Activated CD4-positive, alpha-beta T cell treated with anti-CD3 and anti-CD28 coated beads, Interleukin-2, amount 50 U/mL, for 48 hours (primary cell): ENCODE data around the gene TRH.
"Not testable (repeated sequence)": the region's sequence is repeated elsewhere in the genome, so short reads cannot be mapped to it uniquely, and the experiment has no call there.

ENCODE experiments used
- DNase-seq, 2 experiments: peaks; one replicate each; pipeline ENCODE4 v3.0.0-alpha.2; 2020

Gene TRH

DNA sequence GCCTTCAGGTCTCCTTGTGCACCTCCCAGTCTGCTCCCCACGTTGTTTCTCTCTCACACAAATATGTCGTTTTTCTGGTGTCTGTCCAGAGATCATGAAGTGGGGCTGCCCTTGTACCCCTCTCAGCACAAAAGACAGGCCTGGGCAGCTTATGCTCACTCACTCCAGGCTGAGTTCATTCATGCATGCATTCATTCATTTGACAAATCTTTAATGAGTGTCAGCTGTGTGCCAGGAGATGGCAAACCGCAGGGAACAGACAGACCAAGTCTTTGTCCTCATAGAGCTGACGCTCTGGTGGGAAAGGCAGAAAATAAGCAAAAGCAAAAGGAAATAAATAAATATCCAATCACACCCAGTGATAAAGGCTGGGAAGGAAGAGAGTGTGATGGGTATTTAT is 7.6 kb upstream of the TRH start:
- DNase-seq = no peak

DNA sequence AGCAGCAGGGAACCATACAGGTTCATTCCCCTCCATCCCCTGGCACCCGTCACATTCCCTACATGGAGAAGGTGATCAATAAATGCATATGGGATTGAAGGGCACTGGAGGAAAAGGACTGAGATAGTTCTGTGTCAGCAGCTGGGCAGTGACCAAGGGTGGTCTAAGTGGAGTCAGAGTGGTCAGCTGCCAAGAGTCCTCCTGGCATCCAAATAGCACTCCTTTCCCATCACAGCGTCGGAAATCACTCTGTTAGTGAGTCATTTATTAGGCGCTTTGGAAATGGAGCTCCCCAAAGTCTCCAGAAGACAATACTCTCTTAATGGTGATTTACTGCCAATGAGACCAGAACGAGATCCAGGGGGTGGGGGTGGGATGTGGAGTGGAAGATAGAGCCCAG is 6.8 kb upstream of the TRH start:
- DNase-seq = no peak

- no peak for DNase-seq
Observed at GRCh38 chr3:129971351-129972052, 3.0 kb upstream of the TRH start.

DNA sequence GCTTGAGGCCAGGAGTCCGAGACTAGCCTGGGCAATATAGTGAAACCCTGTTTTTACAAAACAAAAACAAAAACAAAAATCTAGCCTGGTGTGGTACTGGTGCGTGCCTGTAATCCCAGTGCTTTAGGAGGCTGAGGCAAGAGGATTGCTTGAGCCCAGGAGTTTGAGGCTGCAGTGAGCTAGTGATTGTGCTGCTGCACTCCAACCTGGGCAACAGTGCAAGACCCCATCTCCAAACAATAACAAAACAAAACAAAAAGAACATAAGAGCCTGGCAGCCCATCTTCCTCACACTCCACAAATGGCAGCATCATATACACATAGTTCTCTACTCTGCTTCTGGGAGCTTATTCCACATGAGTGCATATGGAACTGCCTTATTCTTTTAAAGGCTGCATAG is 2.2 kb upstream of the TRH start:
- DNase-seq = no peak

- DNase-seq = no peak
Observed at GRCh38 chr3:129973853-129974563, 512 bp upstream of the TRH start.

DNA sequence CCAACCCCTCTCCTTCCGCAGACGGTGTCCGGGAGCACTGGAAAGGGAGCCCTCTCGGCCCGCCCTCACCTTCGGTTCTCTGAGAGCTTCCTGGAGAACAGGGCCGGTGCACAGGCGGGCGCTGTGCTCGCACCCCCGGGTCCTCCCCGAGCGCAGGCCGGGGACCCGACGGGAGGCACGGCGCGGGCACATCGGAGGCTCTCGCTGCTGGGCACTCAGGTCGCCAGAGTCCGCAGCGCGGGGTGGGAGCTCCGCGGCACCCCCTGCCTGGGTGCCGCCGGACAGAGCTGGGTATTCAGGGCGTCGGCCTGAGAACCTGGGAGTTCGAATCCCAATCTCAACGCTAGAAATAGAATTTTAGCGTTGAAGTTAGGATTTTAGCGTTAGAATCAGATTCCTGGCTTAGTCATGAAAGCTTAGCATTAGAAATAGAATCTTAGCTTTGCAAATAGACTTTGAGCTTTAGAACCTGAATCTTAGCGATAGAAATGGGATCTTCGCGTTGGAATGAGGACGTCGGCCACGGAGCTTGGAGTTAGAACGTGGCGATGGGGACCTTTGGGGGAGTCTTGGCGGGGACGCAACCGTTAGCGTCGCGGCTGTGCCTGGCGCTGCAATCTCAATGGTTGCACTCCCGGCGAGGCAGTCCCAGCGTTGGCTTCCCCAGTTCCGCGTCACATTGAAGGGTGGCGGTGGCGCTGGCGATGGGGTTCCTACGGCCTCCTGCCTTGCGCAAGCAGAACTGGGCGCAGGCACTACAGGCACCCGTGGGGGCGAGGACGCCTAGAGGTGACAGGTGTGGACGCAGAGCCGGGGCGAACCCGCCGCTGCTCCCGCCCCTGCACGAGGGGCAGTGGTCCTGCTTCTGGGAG is 549 bp downstream of the TRH start:
- DNase-seq = peak; percentile 12 to 26

DNA sequence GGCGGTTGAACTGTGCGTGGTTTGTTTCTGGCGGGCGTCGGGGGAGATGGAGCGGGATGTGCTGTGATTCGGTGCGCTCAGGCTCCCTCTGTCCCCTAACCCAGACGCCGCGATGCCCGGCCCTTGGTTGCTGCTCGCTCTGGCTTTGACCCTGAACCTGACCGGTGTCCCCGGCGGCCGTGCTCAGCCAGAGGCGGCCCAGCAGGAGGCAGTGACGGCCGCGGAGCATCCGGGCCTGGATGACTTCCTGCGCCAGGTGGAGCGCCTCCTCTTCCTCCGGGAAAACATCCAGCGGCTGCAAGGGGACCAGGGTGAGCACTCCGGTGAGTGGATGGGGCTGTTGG is 1.2 kb downstream of the TRH start:
- DNase-seq = no peak

DNA sequence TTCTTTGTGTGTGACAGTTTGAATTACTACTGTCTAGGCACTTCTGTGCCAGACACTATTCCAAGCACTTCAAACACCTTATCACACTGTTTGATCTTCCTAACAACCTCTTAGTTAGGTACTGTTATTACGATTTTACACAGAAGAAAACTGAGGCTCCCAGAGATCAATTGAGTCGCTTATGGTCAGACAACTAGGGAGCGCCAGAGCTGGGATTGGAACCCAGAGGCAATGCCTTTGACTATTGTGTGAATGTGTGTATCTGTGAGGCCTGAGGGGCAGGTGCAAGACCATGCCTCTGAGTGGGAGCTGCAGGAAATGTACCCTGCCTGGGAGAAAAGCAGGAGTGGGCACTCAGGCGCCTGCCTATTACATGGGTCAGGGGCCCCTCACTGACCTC is 1.8 kb downstream of the TRH start:
- no peak for DNase-seq

GRCh38 chr3:129978123-129978522 is 3.6 kb downstream of the TRH start:
- DNase-seq = no peak

GRCh38 chr3:129979905-129980304 is 5.4 kb downstream of the TRH start:
- no peak for DNase-seq

DNA sequence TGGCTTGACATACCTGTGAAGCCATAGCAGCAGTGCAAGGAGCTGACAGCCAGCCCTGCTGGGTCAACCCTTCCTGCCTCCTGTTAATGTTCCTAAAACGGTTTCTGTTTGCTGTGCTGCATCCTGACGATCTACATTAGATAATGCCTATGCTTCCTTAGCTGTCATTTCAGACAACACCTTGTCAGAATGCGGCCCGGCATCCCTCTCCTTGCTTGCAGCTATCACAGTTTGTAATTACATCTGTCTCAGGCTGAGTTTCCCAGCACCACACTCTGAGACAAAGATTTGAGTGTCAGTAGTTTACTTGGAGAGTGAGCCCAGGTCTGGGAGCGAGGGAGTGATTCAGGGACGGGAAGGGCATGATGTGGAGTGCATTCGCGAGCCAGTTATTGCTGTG is 9.0 kb downstream of the TRH start:
- no peak for DNase-seq

DNA sequence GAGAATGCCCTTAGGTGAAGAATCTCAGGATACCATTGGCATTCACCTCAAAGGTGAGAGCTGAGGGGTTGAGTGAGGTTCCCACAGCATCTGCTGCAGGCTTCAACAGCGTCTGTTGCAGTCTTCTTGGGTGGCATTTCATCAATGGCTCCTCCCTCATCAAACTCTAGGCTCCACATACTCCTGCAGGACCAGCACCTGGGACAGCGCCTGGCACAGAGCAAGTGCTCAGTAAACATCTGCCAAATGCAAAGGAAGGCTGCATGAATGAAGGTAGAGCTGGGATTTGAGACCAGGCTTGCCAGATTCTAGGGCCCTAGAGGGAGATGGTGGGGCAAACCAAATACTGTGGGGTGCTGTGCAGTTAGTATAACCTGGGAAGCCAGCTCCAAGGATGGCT is 9.6 kb downstream of the TRH start:
- no peak for DNase-seq

- DNase-seq = no peak
Observed at GRCh38 chr3:129985113-129985512, 10.6 kb downstream of the TRH start.

GRCh38 chr3:129988429-129988828 is 13.9 kb downstream of the TRH start:
- no peak for DNase-seq

- DNase-seq = no peak
Observed at GRCh38 chr3:129989414-129989813, 14.9 kb downstream of the TRH start.

GRCh38 chr3:129992781-129993180 is 18.3 kb downstream of the TRH start:
- DNase-seq = no peak

DNA sequence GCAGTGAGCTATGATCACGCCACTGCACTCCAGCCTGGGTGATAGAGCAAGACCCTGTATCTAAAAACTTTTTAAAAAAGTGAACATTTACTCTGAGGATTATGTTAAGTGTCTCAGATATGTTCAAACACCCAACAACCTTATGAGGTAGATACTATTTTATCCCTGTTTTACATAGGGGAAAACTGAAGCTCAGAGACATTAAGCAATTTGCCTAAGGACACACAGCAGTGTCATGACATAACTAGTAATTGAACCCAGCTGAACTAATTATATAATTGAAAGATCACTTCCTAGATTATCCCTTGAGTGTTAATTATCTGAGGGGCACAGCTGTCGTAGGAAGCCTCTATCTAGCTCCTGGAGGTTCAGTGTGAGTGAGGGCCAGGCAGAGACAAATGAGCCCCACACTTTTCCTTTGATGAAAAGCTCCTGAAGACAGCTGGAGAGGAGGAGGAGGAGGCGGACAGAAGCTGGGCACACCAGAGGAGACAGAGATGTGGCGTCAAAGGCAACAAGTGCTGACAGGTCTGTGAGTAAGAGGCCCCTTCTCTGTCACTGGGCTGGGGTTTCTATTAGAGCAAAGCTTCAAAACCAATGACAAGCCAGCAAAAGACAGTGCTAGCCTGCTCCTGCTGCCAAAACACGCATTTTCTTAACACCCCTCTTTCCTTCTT is 20.5 kb downstream of the TRH start:
- DNase-seq = no peak

- DNase-seq = no peak
Observed at GRCh38 chr3:129996073-129996472, 21.6 kb downstream of the TRH start.

DNA sequence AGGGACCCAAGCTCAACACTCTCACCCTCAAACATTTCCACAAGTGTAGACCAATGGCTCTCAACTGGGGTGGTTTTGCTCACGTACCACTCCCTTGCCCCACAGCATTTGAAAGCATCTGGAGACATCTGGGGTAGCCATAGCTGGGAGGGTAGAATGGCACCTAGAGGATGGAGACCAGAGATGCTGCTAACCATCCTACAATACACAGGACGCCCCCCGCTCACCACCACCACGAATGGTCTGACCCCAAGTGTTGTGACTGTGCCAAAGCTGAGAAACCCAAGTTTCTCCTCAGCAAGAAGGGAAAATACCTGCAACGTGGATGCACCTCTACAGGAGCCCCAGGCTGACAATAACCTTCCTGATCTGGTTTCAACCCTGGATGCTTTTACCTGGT is 24.7 kb downstream of the TRH start:
- not testable (repeated sequence) for DNase-seq

DNA sequence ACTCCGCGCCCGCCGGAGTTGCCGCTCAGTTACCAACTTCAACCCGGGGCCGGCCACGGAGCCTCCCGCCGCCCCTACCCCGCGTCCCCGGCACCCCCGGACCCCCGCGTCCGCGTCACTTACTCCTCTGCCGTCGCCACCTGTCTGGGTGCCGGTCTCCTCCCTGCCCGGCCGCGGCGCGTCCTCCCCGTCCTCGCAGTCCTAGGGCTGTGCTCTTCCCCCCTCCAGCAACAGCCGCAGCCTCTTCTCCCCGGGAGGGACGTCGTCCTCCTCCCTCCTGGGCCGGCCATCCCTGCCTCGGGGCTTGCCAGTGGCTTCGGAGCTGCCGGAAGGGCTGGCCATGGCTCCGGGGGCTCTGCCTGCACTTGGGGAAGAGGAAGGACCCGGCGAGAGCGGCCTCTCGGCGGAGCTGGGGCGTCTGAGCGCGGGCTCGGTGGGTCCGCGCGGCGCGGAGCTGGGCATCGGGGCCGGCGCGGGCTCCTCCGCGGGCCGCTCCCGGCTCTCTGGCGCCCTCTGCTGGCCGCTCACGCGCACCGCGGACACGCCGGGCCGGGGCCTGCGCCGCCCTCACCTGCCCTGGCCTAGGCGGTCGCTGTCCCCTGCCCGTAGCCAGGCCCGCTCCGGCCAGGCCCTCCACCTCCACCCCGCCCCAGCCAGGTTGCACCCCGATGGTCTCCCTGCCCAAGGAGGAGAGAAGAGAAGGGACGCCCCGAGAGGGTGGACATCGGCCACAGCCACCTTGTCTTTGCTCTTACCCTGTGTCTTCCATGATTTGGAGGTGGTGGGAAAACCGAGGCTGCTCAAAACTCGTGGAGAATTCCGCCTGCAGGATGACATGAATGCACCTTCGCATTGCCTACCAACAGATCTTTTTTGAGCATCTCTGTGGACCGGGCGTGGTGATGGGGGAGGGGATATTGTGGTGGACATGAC is 28.4 kb downstream of the TRH start:
- peak; percentile 66 to 69 for DNase-seq

DNA sequence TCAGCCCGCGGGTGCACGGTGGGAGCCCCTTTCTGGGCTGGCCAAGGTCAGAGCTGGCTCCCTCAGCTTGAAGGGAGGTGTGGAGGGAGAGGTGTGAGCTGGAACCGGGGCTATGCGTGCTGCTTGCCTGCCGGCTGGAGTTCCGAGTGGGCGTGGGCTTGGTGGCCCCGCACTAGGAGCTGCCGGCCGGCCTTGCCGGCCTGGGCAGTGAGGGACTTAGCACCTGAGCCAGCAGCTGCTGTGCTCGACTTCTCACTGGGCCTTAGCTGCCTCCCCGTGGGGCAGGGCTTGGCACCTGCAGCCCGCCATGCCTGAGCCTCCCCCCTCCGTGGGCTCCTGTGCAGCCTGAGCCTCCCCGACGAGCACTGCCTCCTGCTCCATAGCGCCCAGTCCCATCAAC is 36.0 kb downstream of the TRH start:
- no peak for DNase-seq

DNA sequence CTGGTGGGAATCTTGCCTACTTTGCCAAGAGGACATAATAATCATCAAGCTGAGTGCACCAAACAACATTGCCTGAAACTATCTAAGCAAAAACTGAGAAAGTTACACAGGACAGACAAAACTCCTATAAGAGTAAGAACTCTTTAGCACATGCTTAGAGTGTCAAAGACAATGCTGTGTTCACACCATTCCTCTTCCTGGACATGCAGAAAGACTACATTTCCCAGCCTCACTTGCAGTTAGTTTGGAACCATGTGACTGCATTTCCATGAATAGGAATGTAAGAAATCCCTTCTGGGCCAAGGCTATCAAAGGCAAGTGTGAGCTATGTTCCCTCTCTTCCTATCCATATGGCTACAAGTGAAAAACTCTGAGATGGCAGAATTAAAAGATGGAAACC is 37.6 kb downstream of the TRH start:
- not testable (repeated sequence) for DNase-seq
